ENCODE measurements around the gene CCDC12. TPM values are rescaled to one million over a fixed set of nuclear protein-coding genes. Genes with fewer than 3 reads are reported as not detected.

CCDC12 gene
- total and polyA plus RNA-seq, 2 donors (not counting 1 experiment from before 2014, with no cell fraction given) = 84.0 to 97.3 TPM

- H3K9me3 ChIP-seq (ENCODE audit: control extremely low read depth in 1 of 3, control insufficient read depth in 2 of 3, insufficient read depth in 1 of 3, low read length in 2 of 3) = no peaks in the 10 kb centered on the region
- POLR2A ChIA-PET = interaction anchor here (1.2 kb wide), 1 partner anchor 26 kb away, joined by 6 read pairs; the partner anchor contains the start of gene NBEAL2
- no peaks in the 10 kb centered on the region for H3K27me3 ChIP-seq (replicated peaks in 1 of 4; ENCODE audit: control extremely low read depth in 1 of 4, control insufficient read depth in 3 of 4, insufficient read depth in 4 of 4, low read length in 3 of 4)
- H3K27ac ChIP-seq (ENCODE audit: low read length in 2 of 2) = peak overlapping the region; percentile 66 to 83
- H3K4me1 ChIP-seq (ENCODE audit: control insufficient read depth in 2 of 2, insufficient read depth in 2 of 2, low read length in 2 of 2) = peaks cover 75 to 89% of the 10 kb centered on the region in 2 donors
- peak; percentile 69 for DNase-seq
- CTCF ChIA-PET = interaction anchor here (1.5 to 2.3 kb wide), 5 partner anchors 26 to 64 kb away, joined by 3 to 12 read pairs (median 4); no protein-coding TSS in a partner anchor
- H3K9ac ChIP-seq (ENCODE audit: low read length) = peak overlapping the region; percentile 27
- intact Hi-C loops (cut with micrococcal nuclease) = loop anchor here (1.0 to 2.0 kb wide), 2 partner anchors 21 to 23 kb away; no protein-coding TSS in a partner anchor
- no peak overlapping the region for H2AFZ ChIP-seq (ENCODE audit: insufficient read depth, low read depth, low read length, poor library complexity, severe bottlenecking)
- WGBS (ENCODE audit: insufficient coverage) = 6% methylated on average over 5 of the region's 8 CpGs
- ATAC-seq (ENCODE audit: low read depth) = peak; percentile 75
- Mint-ChIP-seq H3K27ac (peak overlapping the region; percentile 80), H3K9me3 (ENCODE audit: insufficient read depth) (no peaks in the 10 kb centered on the region), H3K4me1 (peaks cover 88% of the 10 kb centered on the region), H3K4me3 (peak overlapping the region; percentile 64), H3K27me3 (no peaks in the 10 kb centered on the region)
- no peak overlapping the region for H3K4me3 ChIP-seq (ENCODE audit: control extremely low read depth in 1 of 5, extremely low read depth in 1 of 5, insufficient read depth in 1 of 5, low read depth in 2 of 5, low read length in 4 of 5)
- TF ChIP-seq, protein P1, sequence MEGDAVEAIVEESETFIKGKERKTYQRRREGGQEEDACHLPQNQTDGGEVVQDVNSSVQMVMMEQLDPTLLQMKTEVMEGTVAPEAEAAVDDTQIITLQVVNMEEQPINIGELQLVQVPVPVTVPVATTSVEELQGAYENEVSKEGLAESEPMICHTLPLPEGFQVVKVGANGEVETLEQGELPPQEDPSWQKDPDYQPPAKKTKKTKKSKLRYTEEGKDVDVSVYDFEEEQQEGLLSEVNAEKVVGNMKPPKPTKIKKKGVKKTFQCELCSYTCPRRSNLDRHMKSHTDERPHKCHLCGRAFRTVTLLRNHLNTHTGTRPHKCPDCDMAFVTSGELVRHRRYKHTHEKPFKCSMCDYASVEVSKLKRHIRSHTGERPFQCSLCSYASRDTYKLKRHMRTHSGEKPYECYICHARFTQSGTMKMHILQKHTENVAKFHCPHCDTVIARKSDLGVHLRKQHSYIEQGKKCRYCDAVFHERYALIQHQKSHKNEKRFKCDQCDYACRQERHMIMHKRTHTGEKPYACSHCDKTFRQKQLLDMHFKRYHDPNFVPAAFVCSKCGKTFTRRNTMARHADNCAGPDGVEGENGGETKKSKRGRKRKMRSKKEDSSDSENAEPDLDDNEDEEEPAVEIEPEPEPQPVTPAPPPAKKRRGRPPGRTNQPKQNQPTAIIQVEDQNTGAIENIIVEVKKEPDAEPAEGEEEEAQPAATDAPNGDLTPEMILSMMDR (IDR thresholded peaks at IDR 0.05) = no peak
- no peak for TF ChIP-seq EZH2 (IDR thresholded peaks at IDR 0.05; ENCODE audit: borderline replicate concordance, insufficient read depth, low read depth, low read length, poor library complexity, severe bottlenecking)
- peak overlapping the region; percentile 66 for H3K4me2 ChIP-seq (replicated peaks; ENCODE audit: low read depth, low read length, poor library complexity, severe bottlenecking)
- peaks cover 97% of the 10 kb centered on the region for H3K79me2 ChIP-seq (ENCODE audit: control insufficient read depth, insufficient read depth, low read length)
- peaks cover 94% of the 10 kb centered on the region for H4K20me1 ChIP-seq (ENCODE audit: control insufficient read depth, insufficient read depth, low read length, poor library complexity, severe bottlenecking)
- H3K36me3 ChIP-seq (replicated peaks in 1 of 2; ENCODE audit: control extremely low read depth in 1 of 2, control insufficient read depth in 1 of 2, extremely low read depth in 1 of 2, insufficient read depth in 2 of 2, low read length in 1 of 2) = peaks cover 0 to 8% of the 10 kb centered on the region in 2 experiments
Measured at GRCh38 chr3:46953234-46954010, 23.1 kb downstream of the CCDC12 start.

DNA sequence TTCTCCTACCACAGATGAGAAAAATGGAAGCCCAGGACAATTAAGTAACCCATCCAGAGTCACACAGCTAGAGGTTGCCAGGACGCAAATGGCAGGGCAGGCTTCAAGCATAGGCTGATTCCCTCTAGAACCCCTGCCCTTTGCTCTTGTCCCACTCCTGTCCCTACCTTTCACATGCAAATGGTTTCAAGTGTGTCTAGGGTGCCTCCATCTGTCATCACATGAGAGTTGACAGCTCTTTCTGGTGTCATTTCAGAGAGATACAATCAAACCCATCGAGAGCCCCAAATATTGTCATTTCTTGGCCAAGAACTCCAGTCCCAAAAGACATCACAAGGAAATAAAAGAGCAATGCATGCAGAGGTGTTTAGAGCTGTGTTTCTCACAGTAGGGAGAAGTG lies 23.7 kb downstream of the CCDC12 start:
- Mint-ChIP-seq H3K4me1 (peaks cover 88% of the 10 kb centered on the region), H3K27ac (peak overlapping the region; percentile 80), H3K9me3 (ENCODE audit: insufficient read depth) (no peaks in the 10 kb centered on the region), H3K27me3 (no peaks in the 10 kb centered on the region), H3K4me3 (peak overlapping the region; percentile 64)
- intact Hi-C loops (cut with micrococcal nuclease) = loop anchor here (1.0 to 2.0 kb wide), 2 partner anchors 21 to 22 kb away; no protein-coding TSS in a partner anchor
- peak overlapping the region; percentile 66 for H3K4me2 ChIP-seq (replicated peaks; ENCODE audit: low read depth, low read length, poor library complexity, severe bottlenecking)
- WGBS (ENCODE audit: insufficient coverage) = 100% methylated on average over 1 of the region's 2 CpGs
- H3K36me3 ChIP-seq (replicated peaks in 1 of 2; ENCODE audit: control extremely low read depth in 1 of 2, control insufficient read depth in 1 of 2, extremely low read depth in 1 of 2, insufficient read depth in 2 of 2, low read length in 1 of 2) = peaks cover 0 to 12% of the 10 kb centered on the region in 2 experiments
- H3K79me2 ChIP-seq (ENCODE audit: control insufficient read depth, insufficient read depth, low read length) = peaks cover 97% of the 10 kb centered on the region
- ATAC-seq (ENCODE audit: low read depth) (no peak), DNase-seq (no peak)
- peak overlapping the region; percentile 27 for H3K9ac ChIP-seq (ENCODE audit: low read length)
- no peaks in the 10 kb centered on the region for H3K9me3 ChIP-seq (ENCODE audit: control extremely low read depth in 1 of 3, control insufficient read depth in 2 of 3, insufficient read depth in 1 of 3, low read length in 2 of 3)
- peaks cover 81 to 94% of the 10 kb centered on the region in 2 donors for H3K4me1 ChIP-seq (ENCODE audit: control insufficient read depth in 2 of 2, insufficient read depth in 2 of 2, low read length in 2 of 2)
- CTCF ChIA-PET = interaction anchor here (0.9 to 2.3 kb wide), 5 partner anchors 13 to 64 kb away, joined by 3 to 12 read pairs (median 4); no protein-coding TSS in a partner anchor
- peak overlapping the region; percentile 66 to 83 for H3K27ac ChIP-seq (ENCODE audit: low read length in 2 of 2)
- H3K4me3 ChIP-seq (ENCODE audit: control extremely low read depth in 1 of 5, extremely low read depth in 1 of 5, insufficient read depth in 1 of 5, low read depth in 2 of 5, low read length in 4 of 5) = no peak overlapping the region
- H2AFZ ChIP-seq (ENCODE audit: insufficient read depth, low read depth, low read length, poor library complexity, severe bottlenecking) = no peak overlapping the region
- TF ChIP-seq EZH2 (IDR thresholded peaks at IDR 0.05; ENCODE audit: borderline replicate concordance, insufficient read depth, low read depth, low read length, poor library complexity, severe bottlenecking) = no peak
- TF ChIP-seq, protein P1 (IDR thresholded peaks at IDR 0.05) = no peak
- POLR2A ChIA-PET = interaction anchor here (1.2 kb wide), 1 partner anchor 27 kb away, joined by 6 read pairs; the partner anchor contains the start of gene NBEAL2
- H3K27me3 ChIP-seq (replicated peaks in 1 of 4; ENCODE audit: control extremely low read depth in 1 of 4, control insufficient read depth in 3 of 4, insufficient read depth in 4 of 4, low read length in 3 of 4) = no peaks in the 10 kb centered on the region
- peaks cover 94% of the 10 kb centered on the region for H4K20me1 ChIP-seq (ENCODE audit: control insufficient read depth, insufficient read depth, low read length, poor library complexity, severe bottlenecking)

Data from B cell (primary cell).